Endothelial cell of umbilical vein (primary cell): ENCODE data around the gene INCENP. TPM values are rescaled to one million over a fixed set of nuclear protein-coding genes. Genes with fewer than 3 reads are reported as not detected.

Experiments used
- BruUV-seq: library from RNA; stranded (reverse); fragments of 400-500 nt; replicated peaks from 2 replicates; lab custom pipeline; 2021; lab: Mats Ljungman, UMichigan
- CTCF ChIA-PET: fragments of 300-600, 350-600 bp; sonication (Branson Sonifier 250); formaldehyde crosslinking; loops from one replicate; lab custom pipeline; 2021; ENCODE audit warnings: antibody characterized with exemption, inconsistent platforms; lab: Charles Lee
- POLR2A ChIA-PET: fragments of 300-600, 350-600 bp; sonication (Branson Sonifier 250); formaldehyde crosslinking; loops from one replicate; lab custom pipeline; 2021; ENCODE audit warnings: antibody characterized with exemption, inconsistent platforms; lab: Charles Lee
- DNase-seq: peaks from one replicate; pipeline ENCODE4 v3.0.0-alpha.2; 2011; ENCODE audit warnings: low read depth, low spot score
- FAIRE-seq: peaks from 2 replicates; lab custom pipeline; 2011; peaks lifted over from hg19 to GRCh38; lab: Jason Lieb, UNC
- H2AFZ ChIP-seq: 2 replicates; pipeline ENCODE4 v1.6.0; 2012; ENCODE audit warnings: low read depth, low read length, control low read depth, inconsistent platforms
- H3K27ac ChIP-seq: 2 replicates; pipeline ENCODE4 v1.5.1; 2011; ENCODE audit warnings: low read depth, mild to moderate bottlenecking, control low read depth, low read length, moderate library complexity; ENCODE audit not compliant: insufficient read depth
- H3K27me3 ChIP-seq, 2 experiments: 2 replicates each; pipeline versions ENCODE4 v1.6.0 to v1.6.1; 2011; ENCODE audit warnings: low read length in 2 of 2, mixed read lengths in 1 of 2; ENCODE audit not compliant: control insufficient read depth in 2 of 2, insufficient read depth in 2 of 2
- H3K36me3 ChIP-seq, 2 experiments: 2 replicates in 1 of 2; 3 replicates in 1 of 2; pipeline ENCODE4 v1.5.1; 2011; ENCODE audit warnings: low read length in 2 of 2, mild to moderate bottlenecking in 1 of 2, moderate library complexity in 1 of 2; ENCODE audit not compliant: control insufficient read depth in 2 of 2, insufficient read depth in 2 of 2; ENCODE audit errors: extremely low read depth in 1 of 2
- H3K4me1 ChIP-seq: 3 replicates; pipeline ENCODE4 v1.5.1; 2011; ENCODE audit warnings: mild to moderate bottlenecking, low read length; ENCODE audit not compliant: control insufficient read depth, insufficient read depth; ENCODE audit errors: extremely low read depth
- H3K4me2 ChIP-seq: 2 replicates; pipeline ENCODE4 v1.6.1; 2011; ENCODE audit warnings: low read length, control low read depth, mixed read lengths; ENCODE audit not compliant: insufficient read depth
- H3K4me3 ChIP-seq, 3 experiments: fragments of 200-600 bp in 1 of 3; sonication (generic), shearing (Covaris generic) in 1 of 3; replicated peaks in 1 of 3; 2 replicates each; pipeline ENCODE4 v1.5.1; 2011 to 2016; ENCODE audit warnings: control low read depth in 3 of 3, low read length in 3 of 3, mild to moderate bottlenecking in 2 of 3, inconsistent platforms in 1 of 3, low read depth in 1 of 3, moderate library complexity in 1 of 3; ENCODE audit not compliant: insufficient read depth in 1 of 3
- H3K79me2 ChIP-seq: 2 replicates; pipeline ENCODE4 v1.6.0; 2012; ENCODE audit warnings: low read length, inconsistent platforms; ENCODE audit not compliant: control insufficient read depth, insufficient read depth
- H3K9ac ChIP-seq: replicated peaks from 2 replicates; pipeline ENCODE3; 2011; ENCODE audit warnings: low read length, control low read depth; ENCODE audit not compliant: insufficient read depth; ENCODE audit errors: extremely low read depth
- H3K9me1 ChIP-seq: replicated peaks from 3 replicates; pipeline ENCODE4 v1.6.0; 2011; ENCODE audit warnings: mild to moderate bottlenecking, low read length; ENCODE audit not compliant: control insufficient read depth, insufficient read depth; ENCODE audit errors: extremely low read depth
- H3K9me3 ChIP-seq: replicated peaks from 2 replicates; pipeline ENCODE4 v1.5.1; 2012; ENCODE audit warnings: low read length, inconsistent platforms; ENCODE audit not compliant: control insufficient read depth, insufficient read depth
- H4K20me1 ChIP-seq: replicated peaks from 2 replicates; pipeline ENCODE3; 2011; ENCODE audit warnings: mild to moderate bottlenecking, low read length; ENCODE audit not compliant: control insufficient read depth, insufficient read depth; ENCODE audit errors: extremely low read depth
- CTCF ChIP-seq, 2 donors: IDR thresholded peaks; 1 replicate in 1 of 2; 2 replicates in 1 of 2; pipeline ENCODE4 v1.5.1; 2011; ENCODE audit warnings: low read length in 2 of 2, mild to moderate bottlenecking in 2 of 2, moderate library complexity in 2 of 2, control low read depth in 1 of 2, inconsistent platforms in 1 of 2, low read depth in 1 of 2; ENCODE audit not compliant: insufficient read depth in 1 of 2; ENCODE audit errors: extremely low read depth in 1 of 2
- POLR2AphosphoS5 ChIP-seq: IDR thresholded peaks from 2 replicates; pipeline ENCODE4 v1.6.1; 2012; ENCODE audit warnings: low read depth, mild to moderate bottlenecking, control low read depth, low read length, moderate library complexity; ENCODE audit not compliant: insufficient read depth
- dilution Hi-C: fragments of 300-500 bp; cut with MboI; formaldehyde crosslinking; loops from one replicate; pipeline ENCODE4 v1.15.0; 2019; ENCODE audit warnings: low sequenced_read_pairs; ENCODE audit not compliant: extremely low pct_ligation_motif_present
- intact Hi-C: fragments of 100-400 bp; cut with micrococcal nuclease; formaldehyde crosslinking; loops from one replicate; pipeline ENCODE4 v1.10.0; 2022
- polyA plus RNA-seq, 4 experiments: library from polyadenylated mRNA; depleted of rRNA in 3 of 4; stranded (reverse) in 3 of 4; unstranded in 1 of 4; fragments of >200 nt; gene quantifications; 2 replicates each; pipeline versions ENCODE4 v1.2.1 to v1.2.3, GENCODE V29; 2011 to 2012; ENCODE audit warnings: missing spikeins in 1 of 4
- total RNA-seq: library from RNA; stranded (reverse); gene quantifications from 2 replicates; pipeline ENCODE4 v1.2.3, GENCODE V29; 2021

Gene INCENP
- total and polyA plus RNA-seq, 2 donors (not counting 3 experiments of a cell fraction or from before 2014, with no cell fraction given): 22.9 to 86.8 TPM

- Histone ChIP-seq H3K9ac (no peak overlapping the region), H4K20me1 (no peaks in the 10 kb centered on the region), H3K4me2 (no peak overlapping the region), H3K36me3 (no peaks in the 10 kb centered on the region), H3K9me1 (no peaks in the 10 kb centered on the region), H3K4me1 (peaks cover 19% of the 10 kb centered on the region), H3K9me3 (no peaks in the 10 kb centered on the region), H3K27me3 (peaks cover 0 to 2% of the 10 kb centered on the region in 2 experiments), H3K27ac (no peak overlapping the region), H3K79me2 (peaks cover 32% of the 10 kb centered on the region), H3K4me3 (no peak overlapping the region), H2AFZ (no peak overlapping the region)
- BruUV-seq: no TSS peak
- FAIRE-seq (peak; percentile 37), DNase-seq (no peak)
- CTCF ChIA-PET: no interaction called here
- dilution Hi-C loops (no loop called here), intact Hi-C loops (loop anchor here (1.0 to 5.0 kb wide), 2 partner anchors 86 to 330 kb away; partner anchors contain the start of genes FEN1, SCGB2A1 and TMEM258)
- no peak for TF ChIP-seq POLR2AphosphoS5
- peak in 1 of 2 donors; percentile 14 for TF ChIP-seq CTCF (IDR thresholded peaks at IDR 0.05; ENCODE audit: extremely low read depth in 1 of 2, insufficient read depth in 1 of 2, low read depth in 1 of 2, low read length in 2 of 2)
- POLR2A ChIA-PET: no interaction called here
Measured at GRCh38 chr11:62122076-62122475, 1.7 kb upstream of the INCENP start.
